Fibroblast of lung (primary cell): ENCODE data around the gene PCSK9. TPM values are rescaled to one million over a fixed set of nuclear protein-coding genes. Genes with fewer than 3 reads are reported as not detected.

Source experiments
- DNase-seq, 2 donors: peaks; one replicate each; pipeline versions ENCODE4 v3.0.0 to v3.0.0-alpha.2; 2010; ENCODE audit warnings: low read depth in 2 of 2
- H2AFZ ChIP-seq: 2 replicates; pipeline ENCODE4 v1.5.1; 2012; ENCODE audit warnings: low read length, control low read depth, inconsistent platforms
- H3K27ac ChIP-seq: 2 replicates; pipeline ENCODE4 v1.5.1; 2011; ENCODE audit warnings: low read length, control low read depth; ENCODE audit not compliant: insufficient read depth
- H3K27me3 ChIP-seq: 2 replicates; pipeline ENCODE4 v1.5.1; 2011; ENCODE audit warnings: mild to moderate bottlenecking, low read length; ENCODE audit not compliant: control insufficient read depth, insufficient read depth
- H3K36me3 ChIP-seq: 2 replicates; pipeline ENCODE4 v1.5.1; 2011; ENCODE audit warnings: low read length; ENCODE audit not compliant: control insufficient read depth, insufficient read depth
- H3K4me1 ChIP-seq: 2 replicates; pipeline ENCODE4 v1.5.1; 2011; ENCODE audit warnings: low read length; ENCODE audit not compliant: control insufficient read depth, insufficient read depth; ENCODE audit errors: extremely low read depth
- H3K4me2 ChIP-seq: 2 replicates; pipeline ENCODE4 v1.5.1; 2011; ENCODE audit warnings: low read length, control low read depth; ENCODE audit not compliant: insufficient read depth; ENCODE audit errors: extremely low read depth
- H3K4me3 ChIP-seq, 4 experiments: fragments of 200-600 bp in 1 of 4; sonication (generic) in 1 of 4; replicated peaks in 1 of 4; 2 replicates each; pipeline ENCODE4 v1.5.1; 2011 to 2016; ENCODE audit warnings: low read length in 4 of 4, low read depth in 3 of 4, mild to moderate bottlenecking in 3 of 4, control low read depth in 2 of 4, inconsistent platforms in 1 of 4, mixed read lengths in 1 of 4; ENCODE audit not compliant: insufficient read depth in 1 of 4; ENCODE audit errors: control extremely low read depth in 1 of 4
- H3K79me2 ChIP-seq: 2 replicates; pipeline ENCODE4 v1.5.1; 2012; ENCODE audit warnings: mild to moderate bottlenecking, low read length, inconsistent platforms; ENCODE audit not compliant: control insufficient read depth, insufficient read depth
- H3K9ac ChIP-seq: 2 replicates; pipeline ENCODE4 v1.5.1; 2011; ENCODE audit warnings: mild to moderate bottlenecking, low read length, control low read depth; ENCODE audit not compliant: insufficient read depth
- H3K9me3 ChIP-seq: 2 replicates; pipeline ENCODE4 v1.5.1; 2012; ENCODE audit warnings: low read depth, low read length; ENCODE audit not compliant: control insufficient read depth, insufficient read depth
- H4K20me1 ChIP-seq: 2 replicates; pipeline ENCODE4 v1.5.1; 2011; ENCODE audit warnings: low read length; ENCODE audit not compliant: control insufficient read depth, insufficient read depth; ENCODE audit errors: extremely low read depth
- CTCF ChIP-seq, 2 donors: IDR thresholded peaks in 1 of 2; conservative IDR thresholded peaks in 1 of 2; 1 replicate in 1 of 2; 2 replicates in 1 of 2; pipeline ENCODE4 v1.5.1; 2011 to 2012; ENCODE audit warnings: low read length in 2 of 2, control low read depth in 1 of 2, inconsistent platforms in 1 of 2, low read depth in 1 of 2, mild to moderate bottlenecking in 1 of 2
- EZH2 ChIP-seq: IDR thresholded peaks from 2 replicates; pipeline ENCODE4 v1.5.1; 2012; ENCODE audit warnings: low read length, control low read depth, mild to moderate bottlenecking; ENCODE audit errors: missing control alignments
- polyA plus RNA-seq, 2 donors: library from polyadenylated mRNA; depleted of rRNA in 1 of 2; stranded (reverse) in 1 of 2; unstranded in 1 of 2; fragments of >200 nt; gene quantifications; 2 replicates each; pipeline ENCODE4 v1.2.1, GENCODE V29; 2011 to 2012; ENCODE audit warnings: missing spikeins in 1 of 2
- total RNA-seq: library from RNA; depleted of rRNA; stranded (reverse); fragments of >200 nt; gene quantifications from 2 replicates; pipeline ENCODE4 v1.2.1, GENCODE V29; 2014

PCSK9 gene
- total and polyA plus RNA-seq, 2 donors (not counting 1 experiment from before 2014, with no cell fraction given): 0.70 to 2.0 TPM

- DNase-seq: no peak
- Histone ChIP-seq H4K20me1 (no peaks in the 10 kb centered on the region), H3K4me3 (no peak overlapping the region), H3K36me3 (no peaks in the 10 kb centered on the region), H3K4me2 (no peak overlapping the region), H3K27ac (no peak overlapping the region), H3K79me2 (no peaks in the 10 kb centered on the region), H2AFZ (no peak overlapping the region), H3K9me3 (no peaks in the 10 kb centered on the region), H3K27me3 (peaks cover 22% of the 10 kb centered on the region), H3K4me1 (peaks cover 8% of the 10 kb centered on the region), H3K9ac (no peak overlapping the region)
- TF ChIP-seq CTCF (conservative IDR thresholded peaks at IDR 0.05 in 1 of 2, IDR thresholded peaks at IDR 0.05 in 1 of 2; ENCODE audit: low read depth in 1 of 2, low read length in 2 of 2): peak in 1 of 2 donors; percentile 5
- no peak for TF ChIP-seq EZH2
These were observed 28.5 kb upstream of the PCSK9 start for GRCh38 chr1:55010887-55011217.

GRCh38 chr1:55012661-55013060, 26.7 kb upstream of the PCSK9 start:
- Histone ChIP-seq H3K36me3 (no peaks in the 10 kb centered on the region), H3K4me3 (no peak overlapping the region), H3K4me1 (peaks cover 5% of the 10 kb centered on the region), H3K9me3 (no peaks in the 10 kb centered on the region), H2AFZ (no peak overlapping the region), H3K79me2 (no peaks in the 10 kb centered on the region), H3K4me2 (no peak overlapping the region), H3K9ac (no peak overlapping the region), H4K20me1 (no peaks in the 10 kb centered on the region), H3K27me3 (peaks cover 22% of the 10 kb centered on the region), H3K27ac (no peak overlapping the region)
- no peak for DNase-seq
- no peak for TF ChIP-seq CTCF (conservative IDR thresholded peaks at IDR 0.05 in 1 of 2, IDR thresholded peaks at IDR 0.05 in 1 of 2; ENCODE audit: low read depth in 1 of 2, low read length in 2 of 2)
- TF ChIP-seq EZH2: no peak

- no peaks in the 10 kb centered on the region for H4K20me1 ChIP-seq
- no peaks in the 10 kb centered on the region for H3K79me2 ChIP-seq
- no peak overlapping the region for H3K4me3 ChIP-seq
- no peak overlapping the region for H3K27ac ChIP-seq
- H3K4me2 ChIP-seq: no peak overlapping the region
- H3K9ac ChIP-seq: no peak overlapping the region
- peaks cover 29% of the 10 kb centered on the region for H3K27me3 ChIP-seq
- no peak for TF ChIP-seq EZH2
- no peak for TF ChIP-seq CTCF (conservative IDR thresholded peaks at IDR 0.05 in 1 of 2, IDR thresholded peaks at IDR 0.05 in 1 of 2; ENCODE audit: low read depth in 1 of 2, low read length in 2 of 2)
- no peaks in the 10 kb centered on the region for H3K9me3 ChIP-seq
- peak in 1 of 2 donors; percentile 18 for DNase-seq
- H2AFZ ChIP-seq: no peak overlapping the region
- no peaks in the 10 kb centered on the region for H3K36me3 ChIP-seq
- H3K4me1 ChIP-seq: no peaks in the 10 kb centered on the region
These were observed 24.2 kb upstream of the PCSK9 start for GRCh38 chr1:55015123-55015522.
